Upper lobe of left lung (tissue), 6 donors: ENCODE results near the gene ZNF407. TPM values are rescaled to one million over a fixed set of nuclear protein-coding genes. Genes with fewer than 3 reads are reported as not detected.

ENCODE experiments used
- ATAC-seq, 2 donors: fragments of 200-7000 bp; cut with Tn5 transposase; one replicate each; pipeline ENCODE4 v1.9.1; 2022; ENCODE audit warnings: mild to moderate bottlenecking in 2 of 2, moderate library complexity in 2 of 2; ENCODE audit not compliant: low FRiP score in 2 of 2
- DNase-seq, 2 donors: peaks; one replicate each; pipeline ENCODE4 v3.0.0-alpha.2; 2019 to 2020
- H3K27ac ChIP-seq, 4 donors: fragments of 200-600 bp; sonication (generic); one replicate each; pipeline ENCODE4 v1.5.1; 2016 to 2019
- H3K27me3 ChIP-seq, 4 donors: fragments of 200-600 bp; sonication (generic); one replicate each; pipeline ENCODE4 v1.5.1; 2017 to 2019
- H3K36me3 ChIP-seq, 4 donors: fragments of 200-600 bp; sonication (generic); one replicate each; pipeline ENCODE4 v1.5.1; 2016 to 2019
- H3K4me1 ChIP-seq, 4 donors: fragments of 200-600 bp; sonication (generic); one replicate each; pipeline ENCODE4 v1.5.1; 2018 to 2019
- H3K4me3 ChIP-seq, 4 donors: fragments of 200-600 bp; sonication (generic); one replicate each; pipeline ENCODE4 v1.5.1; 2017 to 2019; ENCODE audit warnings: mild to moderate bottlenecking in 2 of 4, moderate library complexity in 1 of 4
- H3K9me3 ChIP-seq, 4 donors: fragments of 200-600 bp; sonication (generic); one replicate each; pipeline ENCODE4 v1.5.1; 2018 to 2019
- CTCF ChIP-seq, 6 experiments: fragments of 450-650 bp in 4 of 6; fragments of 200-600 bp in 2 of 6; sonication (generic) in 2 of 6; IDR thresholded peaks; one replicate each; pipeline ENCODE4 v1.5.1; 2016 to 2019; ENCODE audit warnings: antibody characterized with exemption in 6 of 6
- EP300 ChIP-seq, 4 donors: sonication (generic); formaldehyde crosslinking; IDR thresholded peaks; one replicate each; pipeline ENCODE4 v1.5.1; 2017; ENCODE audit warnings: antibody characterized with exemption in 4 of 4, control low read depth in 2 of 4
- POLR2A ChIP-seq, 4 donors: fragments of 450-650 bp; IDR thresholded peaks; one replicate each; pipeline ENCODE4 v1.5.1; 2016 to 2017; ENCODE audit warnings: antibody characterized with exemption in 4 of 4, mild to moderate bottlenecking in 2 of 4
- POLR2AphosphoS5 ChIP-seq, 2 donors: sonication (generic); formaldehyde crosslinking; IDR thresholded peaks; one replicate each; pipeline ENCODE4 v1.5.1; 2017; ENCODE audit warnings: antibody characterized with exemption in 2 of 2
- WGBS, 2 donors: methylation state at CpG; one replicate each; pipeline ENCODE4 v1.1.5; 2017 to 2018; 5-methylcytosine and 5-hydroxymethylcytosine counted together
- total RNA-seq, 6 donors: library from RNA; depleted of rRNA in 4 of 6; stranded (reverse); fragments of >200 nt in 4 of 6; gene quantifications; one replicate each; pipeline versions ENCODE4 v1.1.0 to v1.2.1, GENCODE V29; 2016 to 2021
- donor health status: DM: no; HTN: no; CAD: no; lungs with moderate emphysema.
- donor health status: DM: no; HTN: yes; CAD: no; lungs with severe emphysema.

ZNF407 gene
- total RNA-seq, 6 donors from 2014 or later = 12.2 to 77.5 (median 17.1) TPM

- DNase-seq (no peak), ATAC-seq (no peak)
- Histone ChIP-seq H3K27ac (no peak overlapping the region), H3K4me3 (no peak overlapping the region), H3K36me3 (no peaks in the 10 kb centered on the region), H3K27me3 (no peaks in the 10 kb centered on the region), H3K9me3 (no peaks in the 10 kb centered on the region), H3K4me1 (no peaks in the 10 kb centered on the region)
- WGBS, 2 donors = 78 to 80% methylated on average over 2 of the region's 2 CpGs
- no peak for TF ChIP-seq EP300 (IDR thresholded peaks at IDR 0.05)
- no peak for TF ChIP-seq POLR2AphosphoS5 (IDR thresholded peaks at IDR 0.05)
- no peak for TF ChIP-seq POLR2A (IDR thresholded peaks at IDR 0.05)
- TF ChIP-seq CTCF (IDR thresholded peaks at IDR 0.05) = no peak
These were observed 427.9 kb downstream of the ZNF407 start for GRCh38 chr18:75025573-75025972.

GRCh38 chr18:75029481-75029880 lies 431.8 kb downstream of the ZNF407 start:
- Histone ChIP-seq H3K4me1 (peaks cover 0 to 8% (median 4%) of the 10 kb centered on the region in 4 donors), H3K27ac (no peak overlapping the region), H3K4me3 (no peak overlapping the region), H3K27me3 (no peaks in the 10 kb centered on the region), H3K9me3 (no peaks in the 10 kb centered on the region), H3K36me3 (no peaks in the 10 kb centered on the region)
- 89 to 95% methylated on average over 16 of the region's 16 CpGs for WGBS, 2 donors
- ATAC-seq = peak in 1 of 2 donors; percentile 62
- peak in 1 of 2 donors; percentile 56 for DNase-seq
- TF ChIP-seq POLR2AphosphoS5 (IDR thresholded peaks at IDR 0.05) (no peak), EP300 (IDR thresholded peaks at IDR 0.05) (no peak), POLR2A (IDR thresholded peaks at IDR 0.05) (no peak), CTCF (IDR thresholded peaks at IDR 0.05) (no peak)

GRCh38 chr18:75031717-75032317 lies 434.1 kb downstream of the ZNF407 start:
- 62 to 73% methylated on average over 11 of the region's 11 CpGs for WGBS, 2 donors
- TF ChIP-seq EP300 (IDR thresholded peaks at IDR 0.05) (no peak), CTCF (IDR thresholded peaks at IDR 0.05) (no peak)
- DNase-seq (no peak), ATAC-seq (no peak)
- Histone ChIP-seq H3K27ac (no peak overlapping the region), H3K36me3 (no peaks in the 10 kb centered on the region), H3K27me3 (no peaks in the 10 kb centered on the region), H3K4me1 (peaks cover 0 to 8% (median 4%) of the 10 kb centered on the region in 4 donors), H3K4me3 (no peak overlapping the region), H3K9me3 (no peaks in the 10 kb centered on the region)

- Histone ChIP-seq H3K4me3 (no peak overlapping the region), H3K9me3 (no peaks in the 10 kb centered on the region), H3K27me3 (no peaks in the 10 kb centered on the region), H3K27ac (no peak overlapping the region), H3K4me1 (peaks cover 0 to 9% (median 6%) of the 10 kb centered on the region in 4 donors), H3K36me3 (no peaks in the 10 kb centered on the region)
- no peak for TF ChIP-seq EP300 (IDR thresholded peaks at IDR 0.05)
- no peak for TF ChIP-seq POLR2A (IDR thresholded peaks at IDR 0.05)
- TF ChIP-seq CTCF (IDR thresholded peaks at IDR 0.05) = no peak
- no peak for TF ChIP-seq POLR2AphosphoS5 (IDR thresholded peaks at IDR 0.05)
- WGBS, 2 donors = 93 to 96% methylated on average over 7 of the region's 7 CpGs
- DNase-seq (no peak), ATAC-seq (no peak)
These were observed 435.8 kb downstream of the ZNF407 start for GRCh38 chr18:75033516-75033915.

GRCh38 chr18:75034937-75035336 lies 437.3 kb downstream of the ZNF407 start:
- no peaks in the 10 kb centered on the region for H3K36me3 ChIP-seq
- ATAC-seq = no peak
- 87 to 97% methylated on average over 3 of the region's 3 CpGs for WGBS, 2 donors
- H3K4me1 ChIP-seq = peaks cover 0 to 9% (median 6%) of the 10 kb centered on the region in 4 donors
- no peak overlapping the region for H3K27ac ChIP-seq
- H3K9me3 ChIP-seq = no peaks in the 10 kb centered on the region
- DNase-seq = no peak
- TF ChIP-seq EP300 (IDR thresholded peaks at IDR 0.05) (no peak), POLR2A (IDR thresholded peaks at IDR 0.05) (no peak), CTCF (IDR thresholded peaks at IDR 0.05) (no peak), POLR2AphosphoS5 (IDR thresholded peaks at IDR 0.05) (no peak)
- no peak overlapping the region for H3K4me3 ChIP-seq
- no peaks in the 10 kb centered on the region for H3K27me3 ChIP-seq
